Right cardiac atrium (tissue), 5 donors: ENCODE results near the gene CNTNAP4. TPM values are rescaled to one million over a fixed set of nuclear protein-coding genes. Genes with fewer than 3 reads are reported as not detected.

ENCODE experiments used
- ATAC-seq, 2 donors: fragments of 200-7000 bp; cut with Tn5 transposase; one replicate each; pipeline versions ENCODE4 v1.8.0 to v1.9.1; 2020; ENCODE audit warnings: moderate library complexity in 2 of 2, mild to moderate bottlenecking in 1 of 2
- DNase-seq, 3 donors: peaks; one replicate each; pipeline ENCODE4 v3.0.0-alpha.2; 2020
- H3K27ac ChIP-seq: one replicate; pipeline ENCODE4 v1.5.1; 2013; ENCODE audit warnings: mild to moderate bottlenecking, low read length, control low read depth, moderate library complexity
- H3K27me3 ChIP-seq: one replicate; pipeline ENCODE4 v1.6.1; 2013; ENCODE audit not compliant: control insufficient read depth, insufficient read depth
- H3K4me1 ChIP-seq: one replicate; pipeline ENCODE4 v1.6.1; 2013; ENCODE audit warnings: low read length; ENCODE audit not compliant: control insufficient read depth, insufficient read depth
- H3K4me3 ChIP-seq: one replicate; pipeline ENCODE4 v1.5.1; 2013; ENCODE audit warnings: low read length, control low read depth
- H3K9me3 ChIP-seq: one replicate; pipeline ENCODE4 v1.6.1; 2013; ENCODE audit warnings: low read length; ENCODE audit not compliant: control insufficient read depth
- WGBS: extraction: QIAGEN DNeasy Blood & Tissue Kit; methylation state at CpG from one replicate; pipeline ENCODE4 v1.1.7; 2013; 5-methylcytosine and 5-hydroxymethylcytosine counted together
- intact Hi-C, 4 donors: fragments of 100-400 bp; cut with DNase I; formaldehyde crosslinking; loops; one replicate each; pipeline versions ENCODE4 v1.11.0 to v1.14.0; 2022 to 2023
- polyA plus RNA-seq: library from polyadenylated mRNA; stranded (reverse); fragments of 200-250 nt; gene quantifications from one replicate; pipeline ENCODE4 v1.2.3, GENCODE V29; 2013
- total RNA-seq, 4 donors: library from RNA; stranded (reverse); fragmentation: NEBNext Ultra II Directional; extraction: Animal tissue kit (Norgen Biotek cat#: 25700); gene quantifications; one replicate each; pipeline ENCODE4 v1.2.1, GENCODE V29; 2021
- donor health status: healthy with polysubstance abuse.
- donor health status: DM: no; HTN: yes; CAD: no.
- donor health status: DM: no; HTN: no; CAD: no.
- donor health status: DM: no; HTN: yes; CAD: no; lungs with severe emphysema.
- donor health status: DM: yes; HTN: yes; CAD: no.

Gene CNTNAP4
- total and polyA plus RNA-seq, 5 donors = 0.02 TPM; not detected in 4

DNA sequence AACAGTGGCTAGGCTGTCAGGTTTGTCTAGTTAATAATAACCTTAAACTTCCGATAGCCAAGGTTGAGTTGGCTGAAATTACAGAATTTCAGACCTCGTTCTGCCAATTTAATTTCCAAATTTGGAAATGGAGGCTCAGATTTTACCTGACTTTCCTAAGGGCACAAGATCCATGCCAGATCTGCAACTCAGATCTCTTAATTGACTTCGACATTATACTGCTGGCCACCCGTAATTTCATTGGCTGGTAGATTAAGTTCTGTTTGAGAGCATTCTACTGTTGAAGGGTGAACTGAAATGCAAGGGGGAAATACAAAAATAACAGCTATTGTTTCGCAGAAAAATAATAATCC, 210.8 kb downstream of the CNTNAP4 start:
- Histone ChIP-seq H3K27ac (no peak overlapping the region), H3K4me1 (no peaks in the 10 kb centered on the region), H3K9me3 (no peaks in the 10 kb centered on the region), H3K4me3 (no peak overlapping the region), H3K27me3 (no peaks in the 10 kb centered on the region)
- WGBS = 82% methylated on average over 5 of the region's 5 CpGs
- no peak for DNase-seq
- intact Hi-C loops = no loop called here
- no peak for ATAC-seq

DNA sequence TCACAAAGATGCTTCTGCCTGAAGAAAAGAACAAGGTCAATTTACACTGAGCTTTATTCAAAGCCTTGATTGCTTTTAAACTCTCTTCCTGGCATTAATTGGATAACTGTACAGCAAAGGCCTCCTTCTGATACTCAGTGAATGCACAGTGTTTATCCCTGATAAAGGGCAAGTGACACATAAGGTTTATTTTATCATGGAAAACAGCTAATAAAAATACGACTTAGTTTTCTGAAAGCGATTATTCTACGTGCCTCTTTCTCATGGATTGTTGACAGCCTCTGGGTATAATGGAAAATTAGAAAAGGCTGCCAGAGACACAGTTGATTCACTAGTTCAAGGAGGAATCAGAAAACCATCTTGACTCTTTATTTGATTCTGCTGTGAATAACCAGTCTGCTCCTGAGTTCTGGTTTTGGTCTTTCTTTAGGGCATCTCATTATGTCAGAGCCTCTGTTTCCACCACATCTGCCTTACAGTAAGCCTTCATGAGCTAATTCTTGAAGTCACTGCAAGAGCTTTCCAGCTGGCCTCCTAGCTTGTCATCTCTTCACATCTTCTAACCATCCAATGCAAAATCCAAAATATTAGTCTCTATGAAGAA, 212.9 kb downstream of the CNTNAP4 start:
- ATAC-seq (no peak), DNase-seq (no peak)
- no peak overlapping the region for H3K4me3 ChIP-seq
- no peaks in the 10 kb centered on the region for H3K4me1 ChIP-seq
- intact Hi-C loops = no loop called here
- H3K27me3 ChIP-seq = no peaks in the 10 kb centered on the region
- H3K9me3 ChIP-seq = no peaks in the 10 kb centered on the region
- H3K27ac ChIP-seq = no peak overlapping the region
- 69% methylated on average over 3 of the region's 3 CpGs for WGBS

DNA sequence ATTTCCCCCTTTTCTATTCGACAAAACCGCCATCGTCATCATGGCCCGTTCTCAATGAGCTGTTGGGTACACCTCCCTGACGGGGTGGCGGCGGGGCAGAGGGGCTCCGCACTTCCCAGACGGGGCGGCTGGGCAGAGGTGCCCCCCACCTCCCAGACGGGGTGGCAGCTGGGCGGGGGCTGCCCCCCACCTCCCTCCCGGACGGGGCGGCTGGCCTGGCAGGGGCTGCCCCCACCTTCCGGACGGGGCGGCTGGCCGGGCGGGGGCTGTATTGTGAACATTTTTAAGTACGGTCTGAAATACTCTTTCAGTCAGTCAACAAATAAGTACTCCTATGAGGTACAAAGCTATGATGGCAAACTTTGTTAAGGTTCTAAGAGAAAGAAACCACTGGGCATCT, 222.8 kb downstream of the CNTNAP4 start:
- whole genome bisulfite sequencing = 96% methylated on average over 20 of the region's 21 CpGs
- Histone ChIP-seq H3K4me3 (no peak overlapping the region), H3K4me1 (no peaks in the 10 kb centered on the region), H3K27ac (no peak overlapping the region), H3K9me3 (no peaks in the 10 kb centered on the region), H3K27me3 (no peaks in the 10 kb centered on the region)
- DNase-seq (peak in 1 of 3 donors; percentile 40), ATAC-seq (no peak)
- intact Hi-C loops = no loop called here

DNA sequence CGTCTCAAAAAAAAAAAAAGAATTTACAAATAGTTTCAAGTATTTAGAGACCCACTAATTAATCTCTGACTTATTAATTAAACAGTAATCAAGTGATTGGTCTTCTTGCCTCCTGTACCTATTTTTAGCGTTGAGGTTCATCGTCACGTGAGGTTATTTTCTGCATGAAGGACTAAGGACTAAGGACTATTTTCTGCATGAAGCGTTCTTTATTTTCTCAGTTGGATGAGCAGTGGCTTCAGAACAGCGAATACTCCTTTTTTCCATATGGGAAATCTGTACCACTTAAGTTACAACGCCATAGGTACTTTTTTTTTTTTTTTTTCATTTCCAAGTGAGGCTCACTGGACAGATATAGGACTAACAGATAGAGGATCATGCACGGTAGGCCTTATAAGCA, 224.9 kb downstream of the CNTNAP4 start:
- WGBS = 91% methylated on average over 8 of the region's 8 CpGs
- Histone ChIP-seq H3K9me3 (no peaks in the 10 kb centered on the region), H3K27me3 (no peaks in the 10 kb centered on the region), H3K4me3 (no peak overlapping the region), H3K4me1 (no peaks in the 10 kb centered on the region), H3K27ac (no peak overlapping the region)
- no peak for DNase-seq
- intact Hi-C loops = no loop called here
- no peak for ATAC-seq

DNA sequence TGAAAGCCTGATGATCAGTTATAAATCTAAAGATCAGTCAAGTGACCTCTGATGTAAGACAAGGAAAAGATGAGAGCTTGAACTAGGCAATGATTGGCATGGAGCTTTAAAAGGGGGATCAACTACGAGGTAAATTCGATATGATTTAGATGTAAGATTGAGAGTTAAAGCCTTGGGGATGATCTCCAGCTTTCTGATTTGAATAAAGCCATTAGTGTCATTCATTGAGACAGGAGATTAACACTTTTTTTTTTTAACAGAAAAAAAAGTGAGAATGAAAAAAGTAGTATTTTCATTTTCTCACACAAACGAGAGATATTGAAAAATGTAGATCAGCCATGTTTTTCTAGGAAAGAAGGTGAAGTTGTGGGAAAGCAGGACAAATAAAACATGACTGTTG, 225.4 kb downstream of the CNTNAP4 start:
- Histone ChIP-seq H3K27me3 (no peaks in the 10 kb centered on the region), H3K27ac (no peak overlapping the region), H3K4me1 (no peaks in the 10 kb centered on the region), H3K9me3 (no peaks in the 10 kb centered on the region), H3K4me3 (no peak overlapping the region)
- DNase-seq (no peak), ATAC-seq (no peak)
- 78% methylated on average over 3 of the region's 3 CpGs for WGBS
- intact Hi-C loops = no loop called here

DNA sequence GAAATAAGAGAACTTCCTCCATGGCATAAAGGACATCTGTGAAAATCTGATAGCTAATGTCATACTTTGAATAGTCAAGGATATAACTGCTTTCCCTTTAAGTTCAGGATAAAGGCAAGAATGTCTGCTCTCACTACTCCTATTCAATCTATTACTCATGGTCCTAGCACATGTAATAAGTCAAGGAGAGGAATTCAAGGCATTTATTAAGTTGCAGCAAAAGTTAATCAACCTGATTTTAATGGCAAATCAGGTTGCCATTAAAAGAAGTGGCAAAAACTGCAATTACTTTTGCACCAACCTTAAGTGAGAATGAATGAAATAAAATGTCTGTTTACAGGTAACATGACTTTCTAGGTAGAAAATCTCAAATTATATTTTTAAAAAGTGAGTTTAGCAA, 225.9 kb downstream of the CNTNAP4 start:
- H3K27ac ChIP-seq = no peak overlapping the region
- no peaks in the 10 kb centered on the region for H3K4me1 ChIP-seq
- H3K27me3 ChIP-seq = no peaks in the 10 kb centered on the region
- no peaks in the 10 kb centered on the region for H3K9me3 ChIP-seq
- intact Hi-C loops = no loop called here
- no peak overlapping the region for H3K4me3 ChIP-seq
- DNase-seq (no peak), ATAC-seq (no peak)

DNA sequence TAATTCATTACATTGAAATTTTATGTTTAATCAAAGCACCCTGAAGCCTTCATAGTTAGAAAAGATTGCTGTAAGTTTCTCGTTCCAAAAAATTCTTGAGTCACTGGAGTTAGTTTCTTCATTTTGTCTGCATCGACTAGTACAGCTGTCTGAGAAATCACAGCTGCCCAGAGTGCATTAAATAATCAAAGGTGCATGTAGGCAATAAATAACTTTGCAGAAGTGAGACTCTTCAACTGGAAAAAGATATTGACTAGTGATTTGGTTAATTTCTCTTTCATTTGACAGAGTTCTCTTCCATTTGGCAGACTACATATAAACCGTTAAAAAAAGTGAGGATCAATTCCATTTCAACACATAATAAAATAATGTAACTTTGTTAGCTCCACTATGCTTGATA, 234.0 kb downstream of the CNTNAP4 start:
- H3K27ac ChIP-seq = no peak overlapping the region
- no peaks in the 10 kb centered on the region for H3K27me3 ChIP-seq
- WGBS = 64% methylated on average over 3 of the region's 3 CpGs
- no peak for ATAC-seq
- DNase-seq = no peak
- H3K4me1 ChIP-seq = no peaks in the 10 kb centered on the region
- intact Hi-C loops = no loop called here
- no peaks in the 10 kb centered on the region for H3K9me3 ChIP-seq
- H3K4me3 ChIP-seq = no peak overlapping the region

DNA sequence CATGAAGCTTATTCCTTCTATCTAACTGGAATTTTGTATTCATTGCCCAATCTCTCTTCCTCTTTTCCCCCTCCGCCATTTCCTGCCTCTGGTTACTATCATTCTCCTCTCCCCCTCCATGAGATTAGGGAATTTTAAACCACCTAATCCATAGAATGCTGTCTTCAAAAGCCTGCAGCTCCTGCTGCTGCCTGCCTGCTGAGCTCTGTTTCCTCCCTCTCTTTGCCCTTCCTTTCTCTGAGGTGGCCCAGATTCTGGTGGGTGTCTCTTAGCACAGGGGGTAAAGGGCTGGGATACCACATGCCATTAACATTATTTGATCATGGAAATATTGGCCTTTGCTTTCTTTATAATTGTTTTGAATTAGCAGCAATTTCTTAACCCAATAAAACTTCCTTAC, 241.6 kb downstream of the CNTNAP4 start:
- no peaks in the 10 kb centered on the region for H3K27me3 ChIP-seq

DNA sequence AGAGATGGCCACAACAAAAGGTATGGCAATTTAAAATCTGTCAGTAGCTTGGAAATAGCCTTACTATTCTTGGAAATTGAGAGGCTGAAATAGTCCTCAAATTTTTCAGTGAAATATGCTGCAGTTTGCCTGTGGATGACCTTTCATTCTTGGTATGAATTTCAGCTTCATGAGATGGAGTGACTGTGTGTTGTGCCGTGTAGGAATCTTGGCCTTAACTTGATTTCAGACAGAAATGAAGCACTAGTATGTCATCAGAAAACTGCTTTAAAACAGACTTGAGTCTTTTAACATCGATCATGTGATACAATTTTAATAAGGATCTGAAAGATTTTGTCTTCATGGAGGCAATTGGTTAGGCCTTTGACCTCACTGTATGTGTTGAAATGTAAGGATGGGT, 247.2 kb downstream of the CNTNAP4 start:
- no peaks in the 10 kb centered on the region for H3K9me3 ChIP-seq
- intact Hi-C loops = no loop called here
- DNase-seq (no peak), ATAC-seq (no peak)
- H3K4me3 ChIP-seq = no peak overlapping the region
- no peaks in the 10 kb centered on the region for H3K4me1 ChIP-seq
- 67% methylated on average over 2 of the region's 2 CpGs for WGBS
- H3K27ac ChIP-seq = no peak overlapping the region
- H3K27me3 ChIP-seq = no peaks in the 10 kb centered on the region

More for the DNA sequence above, 241.6 kb downstream of the CNTNAP4 start:
- Histone ChIP-seq H3K27ac (no peak overlapping the region), H3K4me3 (no peak overlapping the region), H3K9me3 (no peaks in the 10 kb centered on the region), H3K4me1 (no peaks in the 10 kb centered on the region)
- DNase-seq (no peak), ATAC-seq (no peak)
- intact Hi-C loops = no loop called here
- 44% methylated on average over 1 of the region's 1 CpG for WGBS

DNA sequence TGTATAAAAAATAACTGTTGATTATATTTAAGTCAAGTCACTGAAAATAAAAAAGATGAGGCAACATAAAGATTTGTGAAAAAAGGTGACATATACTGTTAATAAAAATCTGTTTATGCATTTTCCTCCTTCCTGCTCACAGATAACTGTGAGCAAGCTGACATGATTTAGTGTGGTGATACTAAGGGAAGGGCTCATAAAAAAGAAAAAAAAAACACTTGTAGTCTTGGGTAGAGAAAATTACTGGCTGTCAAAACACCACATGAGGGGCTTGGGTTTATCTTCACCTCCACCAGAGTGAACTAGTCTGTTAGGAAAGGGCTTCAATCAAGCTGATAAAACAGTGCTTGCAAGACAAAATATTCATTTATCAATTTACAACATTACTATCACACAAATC, 247.6 kb downstream of the CNTNAP4 start:
- intact Hi-C loops = no loop called here
- ATAC-seq = no peak
- Histone ChIP-seq H3K27ac (no peak overlapping the region), H3K9me3 (no peaks in the 10 kb centered on the region), H3K4me3 (no peak overlapping the region), H3K4me1 (no peaks in the 10 kb centered on the region), H3K27me3 (no peaks in the 10 kb centered on the region)
- no peak for DNase-seq

DNA sequence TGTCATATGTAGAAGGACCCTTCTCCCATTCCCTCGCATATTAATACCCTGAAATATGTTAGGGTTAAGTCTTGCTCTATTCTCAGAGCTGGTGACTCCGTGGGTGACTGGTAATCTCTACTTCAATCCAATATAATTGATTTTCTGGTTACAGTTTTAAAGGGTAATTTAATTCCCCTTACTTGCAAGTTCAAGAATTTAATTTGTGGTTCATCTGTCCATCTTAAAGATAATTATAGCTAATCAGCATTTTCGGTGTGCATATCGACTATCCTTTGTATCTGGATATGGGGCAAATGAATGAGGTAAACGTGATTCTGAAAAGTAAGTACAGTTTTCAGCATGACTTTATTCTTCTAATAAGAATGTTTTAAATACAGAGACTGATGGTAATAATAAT, 250.0 kb downstream of the CNTNAP4 start:
- Histone ChIP-seq H3K9me3 (no peaks in the 10 kb centered on the region), H3K4me3 (no peak overlapping the region), H3K27ac (no peak overlapping the region), H3K4me1 (no peaks in the 10 kb centered on the region), H3K27me3 (no peaks in the 10 kb centered on the region)
- DNase-seq (no peak), ATAC-seq (no peak)
- WGBS = 81% methylated on average over 5 of the region's 5 CpGs
- intact Hi-C loops = no loop called here

DNA sequence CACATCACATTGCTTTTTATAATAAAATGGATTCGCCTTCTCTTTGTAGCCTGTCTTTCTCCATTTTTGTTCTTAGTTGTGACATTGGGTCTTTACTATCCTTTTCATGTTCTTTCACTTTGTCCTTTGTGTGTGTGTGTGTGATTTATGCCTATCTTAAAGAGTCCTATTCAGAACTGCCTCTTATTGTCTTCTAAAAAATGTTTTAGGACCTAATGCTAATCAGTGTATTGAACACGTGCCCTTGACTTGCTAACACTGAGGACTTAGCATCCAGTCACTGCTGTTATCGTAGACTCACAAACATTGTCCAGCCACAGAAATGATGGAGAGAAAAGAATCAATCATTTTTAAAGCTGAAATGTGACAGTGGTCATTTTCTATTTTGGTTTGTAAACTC, 251.9 kb downstream of the CNTNAP4 start:
- no peak overlapping the region for H3K4me3 ChIP-seq
- no peak for ATAC-seq
- no peak for DNase-seq
- intact Hi-C loops = no loop called here
- no peaks in the 10 kb centered on the region for H3K9me3 ChIP-seq
- no peaks in the 10 kb centered on the region for H3K4me1 ChIP-seq
- WGBS = 81% methylated on average over 3 of the region's 3 CpGs
- H3K27me3 ChIP-seq = no peaks in the 10 kb centered on the region
- no peak overlapping the region for H3K27ac ChIP-seq
